GM21390 (cell line): ENCODE data around the gene SLC27A4.
"Not testable (repeated sequence)": the region's sequence is repeated elsewhere in the genome, so short reads cannot be mapped to it uniquely, and the experiment has no call there.

Experiments
- ATAC-seq: cut with Tn5 transposase; IDR thresholded peaks from one replicate; pipeline ENCODE4 v1.9.1; 2021; ENCODE audit not compliant: unreplicated experiment

Gene SLC27A4

GRCh38 chr9:128323791-128324190, 16.5 kb upstream of the SLC27A4 start:
- ATAC-seq, result no peak

- ATAC-seq, result no peak
Observed at GRCh38 chr9:128324401-128324800, 15.9 kb upstream of the SLC27A4 start.

DNA sequence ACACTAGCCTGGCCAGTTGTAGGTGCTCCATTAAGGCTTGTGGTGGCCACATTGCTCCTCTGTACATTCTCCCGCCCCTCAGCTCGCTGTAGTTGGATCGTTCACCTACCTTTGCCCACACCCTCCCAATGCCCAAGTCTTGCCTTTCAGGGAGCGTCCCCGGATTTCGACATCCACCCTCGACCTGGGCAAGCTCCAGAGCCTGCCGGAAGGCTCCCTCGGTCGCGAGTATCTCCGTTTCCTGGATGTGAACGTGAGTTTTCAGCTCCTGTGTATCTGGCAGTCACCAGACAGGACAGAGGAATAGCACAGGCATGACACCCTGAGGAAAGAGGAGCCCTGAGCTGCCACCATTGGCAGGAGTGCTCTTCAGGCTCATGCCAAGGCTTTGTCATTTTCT, 14.7 kb upstream of the SLC27A4 start:
- ATAC-seq, result no peak

- no peak for ATAC-seq
Observed at GRCh38 chr9:128333451-128333869, 6.9 kb upstream of the SLC27A4 start.

- no peak for ATAC-seq
Observed at GRCh38 chr9:128335161-128335560, 5.2 kb upstream of the SLC27A4 start.

GRCh38 chr9:128335914-128336313, 4.4 kb upstream of the SLC27A4 start:
- ATAC-seq, result no peak

- ATAC-seq, result no peak
Observed at GRCh38 chr9:128337936-128338335, 2.4 kb upstream of the SLC27A4 start.

DNA sequence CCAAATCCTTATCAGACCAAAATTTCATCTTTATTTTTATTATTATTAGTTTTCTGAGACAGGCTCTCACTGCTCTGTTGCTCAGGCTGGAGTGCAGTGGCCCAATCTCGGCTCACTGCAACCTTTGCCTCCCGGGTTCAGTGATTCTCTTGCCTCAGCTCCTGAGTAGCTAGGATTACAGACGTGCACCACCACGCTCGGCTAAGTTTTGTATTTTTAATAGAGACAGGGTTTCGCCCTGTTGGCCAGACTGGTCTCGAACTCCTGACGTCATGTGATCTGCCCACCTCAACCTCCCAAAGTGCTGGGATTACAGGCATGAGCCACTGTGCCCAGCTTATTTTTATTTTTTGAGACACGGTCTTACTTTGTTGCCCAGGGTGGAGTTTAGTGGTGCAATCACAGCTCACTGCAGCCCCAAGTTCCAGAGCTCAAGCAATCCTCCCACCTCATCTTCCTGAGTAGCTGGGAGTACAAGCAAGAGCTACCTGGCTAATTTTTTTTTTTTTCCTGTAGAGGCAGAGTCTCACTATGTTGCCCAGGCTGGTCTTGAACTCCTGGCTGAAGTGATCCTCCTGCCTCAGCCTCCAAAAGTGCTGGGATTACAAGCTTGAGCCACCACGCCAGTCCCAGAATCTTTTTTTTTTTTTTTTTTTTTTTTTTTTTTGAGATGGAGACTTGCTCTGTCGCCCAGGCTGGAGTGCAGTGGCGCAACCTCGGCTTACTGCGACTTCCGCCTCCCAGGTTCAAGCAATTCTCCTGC, 1.3 kb upstream of the SLC27A4 start:
- ATAC-seq, result not testable (repeated sequence)

DNA sequence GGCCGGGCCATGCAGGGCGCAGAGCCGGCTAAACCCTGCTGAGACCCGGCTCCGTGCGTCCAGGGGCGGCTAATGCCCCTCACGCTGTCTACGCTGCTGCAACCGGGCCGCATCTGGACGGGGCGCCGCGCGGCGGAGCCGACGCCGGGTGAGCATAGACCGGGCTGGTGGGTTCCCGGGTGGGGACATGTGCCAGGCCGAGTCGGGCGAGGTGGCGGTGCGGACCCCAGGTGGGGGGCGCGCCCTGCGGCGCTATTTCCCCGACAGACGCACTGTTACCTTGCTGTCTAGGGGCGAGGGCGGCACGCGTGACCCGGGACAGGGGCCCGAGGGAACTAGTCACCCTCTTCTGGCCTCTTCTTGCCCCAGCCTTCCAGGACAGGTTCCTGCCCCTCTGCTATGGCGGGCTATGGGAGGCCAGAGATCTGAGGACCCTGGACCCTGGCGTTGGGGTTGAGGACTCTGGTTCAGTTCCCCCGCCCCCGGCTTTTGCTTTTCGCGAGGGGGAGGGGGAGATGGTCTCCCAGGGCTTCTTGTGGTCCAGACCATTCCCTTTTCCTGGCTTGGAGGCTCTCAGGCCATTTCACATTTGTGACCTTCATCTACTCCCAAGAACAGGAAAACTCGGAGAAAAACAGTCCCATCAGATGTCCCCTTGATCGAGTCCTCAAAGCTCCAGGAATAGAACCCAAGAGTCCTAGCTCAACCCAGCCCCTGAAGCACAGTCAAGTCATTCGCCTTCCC, 536 bp downstream of the SLC27A4 start:
- peak; percentile 45 for ATAC-seq

DNA sequence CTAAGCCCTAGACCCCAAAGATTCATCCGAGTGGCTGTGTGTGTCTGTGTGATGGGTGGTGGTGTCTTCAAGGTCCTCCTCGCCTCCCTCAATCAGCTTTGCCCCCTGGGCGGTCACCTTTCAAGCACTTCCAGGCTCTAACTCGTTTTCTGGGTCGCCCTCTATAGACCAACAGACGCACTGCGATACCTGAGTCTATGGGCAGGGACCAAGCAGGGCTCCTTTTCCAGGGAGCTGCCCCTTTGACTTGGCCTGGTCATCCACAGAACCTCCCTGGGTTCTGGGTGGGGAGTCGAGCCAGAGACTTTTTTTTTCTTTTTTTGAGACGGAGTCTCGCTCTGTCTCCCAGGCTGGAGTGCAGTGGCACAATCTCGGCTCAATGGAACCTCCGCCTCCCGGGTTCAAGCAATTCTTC, 1.1 kb downstream of the SLC27A4 start:
- no peak for ATAC-seq

DNA sequence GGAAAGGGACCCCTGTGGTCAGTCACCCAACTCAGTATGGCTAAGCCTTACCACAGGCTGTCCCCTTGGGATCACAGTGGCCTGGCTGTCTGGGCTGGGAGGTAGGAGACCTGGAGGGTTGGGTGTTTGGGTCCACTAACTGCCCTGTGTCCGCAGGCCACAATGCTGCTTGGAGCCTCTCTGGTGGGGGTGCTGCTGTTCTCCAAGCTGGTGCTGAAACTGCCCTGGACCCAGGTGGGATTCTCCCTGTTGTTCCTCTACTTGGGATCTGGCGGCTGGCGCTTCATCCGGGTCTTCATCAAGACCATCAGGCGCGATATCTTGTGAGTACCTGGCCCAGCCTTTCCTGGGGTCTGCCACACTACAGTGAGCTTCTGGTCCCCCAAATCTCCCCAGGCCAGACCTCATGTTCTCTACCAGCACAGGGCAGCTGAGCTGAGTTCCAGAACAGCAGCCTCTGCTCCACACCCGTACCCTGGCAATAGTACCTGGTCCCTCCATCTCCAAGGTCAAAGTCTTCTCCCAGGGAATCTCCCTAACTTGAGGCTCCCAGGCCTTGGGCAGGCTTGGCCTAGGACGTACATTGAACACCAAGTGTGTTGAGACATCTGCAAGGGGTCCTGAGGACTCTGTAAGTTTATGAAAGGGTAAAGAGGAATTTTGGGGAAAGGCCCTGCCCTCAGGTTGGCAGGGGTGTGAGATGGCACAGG, 2.8 kb downstream of the SLC27A4 start:
- no peak for ATAC-seq

DNA sequence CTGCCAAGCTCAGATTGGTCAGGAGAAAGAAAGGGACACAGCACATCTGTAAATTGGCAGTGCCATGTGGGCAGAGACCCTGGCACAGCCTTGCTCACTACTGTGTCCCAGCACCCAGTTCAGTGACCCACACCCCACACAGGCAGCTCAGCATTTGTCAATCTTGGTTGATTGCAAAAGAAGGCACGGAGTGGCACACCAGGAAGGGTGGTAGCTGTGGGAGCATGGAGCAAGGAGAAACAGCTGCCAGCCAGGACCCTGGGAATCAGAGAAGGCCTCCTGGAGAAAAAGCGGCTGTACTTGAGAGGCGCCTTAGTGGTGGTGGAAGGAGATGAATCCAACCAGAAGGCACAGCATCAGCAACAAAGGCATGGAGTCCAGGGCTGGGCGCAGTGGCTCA, 3.5 kb downstream of the SLC27A4 start:
- no peak for ATAC-seq

- ATAC-seq, result no peak
Observed at GRCh38 chr9:128344931-128345605, 4.7 kb downstream of the SLC27A4 start.

GRCh38 chr9:128349125-128349524, 8.8 kb downstream of the SLC27A4 start:
- ATAC-seq, result no peak

DNA sequence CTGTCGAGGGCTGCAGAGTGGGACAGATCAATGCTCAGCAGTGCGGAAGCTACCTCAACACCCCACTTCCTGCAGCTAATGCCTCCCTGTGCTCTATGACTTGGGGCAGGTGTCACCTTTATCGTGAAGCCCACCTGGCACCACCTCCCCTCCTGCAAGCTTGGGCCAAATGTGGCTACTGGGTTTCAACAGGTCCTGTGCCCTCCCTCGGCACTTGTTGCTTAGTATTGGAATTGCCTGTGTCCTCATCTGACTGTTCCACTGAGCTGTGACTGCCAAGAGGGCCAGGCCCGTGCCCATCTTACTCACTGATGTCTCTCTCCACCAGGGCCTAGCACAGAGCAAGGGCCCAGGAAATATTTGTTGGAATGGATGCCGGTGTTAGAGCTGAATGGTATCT, 9.4 kb downstream of the SLC27A4 start:
- ATAC-seq, result no peak

DNA sequence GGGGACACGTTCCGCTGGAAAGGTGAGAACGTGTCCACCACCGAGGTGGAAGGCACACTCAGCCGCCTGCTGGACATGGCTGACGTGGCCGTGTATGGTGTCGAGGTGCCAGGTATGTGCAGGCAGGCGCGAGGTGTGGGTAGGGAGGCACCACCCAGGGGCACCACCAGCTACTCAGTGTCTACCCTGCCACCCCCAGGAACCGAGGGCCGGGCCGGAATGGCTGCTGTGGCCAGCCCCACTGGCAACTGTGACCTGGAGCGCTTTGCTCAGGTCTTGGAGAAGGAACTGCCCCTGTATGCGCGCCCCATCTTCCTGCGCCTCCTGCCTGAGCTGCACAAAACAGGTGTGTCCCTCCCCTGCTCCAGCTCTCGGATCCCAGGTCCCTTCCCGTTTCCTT, 15.1 kb downstream of the SLC27A4 start:
- ATAC-seq, result no peak

DNA sequence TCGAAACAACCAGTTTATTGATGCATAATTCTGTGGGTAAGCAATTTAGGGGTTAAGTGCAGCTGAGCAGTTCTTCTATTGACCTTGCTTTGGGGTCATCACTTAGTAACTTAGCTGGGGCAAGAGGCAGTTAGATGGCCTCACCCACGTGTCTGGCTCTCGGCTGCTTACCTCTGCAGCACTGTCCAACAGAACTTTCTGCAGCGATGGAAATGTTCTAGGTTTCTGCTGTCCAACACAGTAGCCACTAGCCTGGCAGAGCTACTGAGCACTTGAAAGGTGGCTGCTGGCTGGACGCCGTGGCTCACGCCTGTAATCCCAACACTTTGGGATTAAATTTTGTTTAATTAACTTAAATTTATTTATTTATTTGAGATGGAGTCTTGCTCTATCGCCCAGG, 17.8 kb downstream of the SLC27A4 start:
- no peak for ATAC-seq

GRCh38 chr9:128358861-128359260, 18.5 kb downstream of the SLC27A4 start:
- no peak for ATAC-seq

GRCh38 chr9:128360826-128361225, 20.5 kb downstream of the SLC27A4 start:
- ATAC-seq, result no peak

GRCh38 chr9:128361296-128361985, 21.1 kb downstream of the SLC27A4 start:
- ATAC-seq, result no peak
